Measurements from ENCODE around the gene ALDH1L2.
"Not testable (repeated sequence)": the region's sequence is repeated elsewhere in the genome, so short reads cannot be mapped to it uniquely, and the experiment has no call there.

The ALDH1L2 gene

GRCh38 chr12:105030820-105031807 is 53.1 kb downstream of the ALDH1L2 start:
- DNase-seq: no peak

- DNase-seq: no peak
These were observed 57.8 kb downstream of the ALDH1L2 start for GRCh38 chr12:105026411-105026810.

GRCh38 chr12:105025890-105026289 is 58.4 kb downstream of the ALDH1L2 start:
- no peak for DNase-seq

GRCh38 chr12:105024928-105025327 is 59.3 kb downstream of the ALDH1L2 start:
- DNase-seq: no peak

- DNase-seq: no peak
These were observed 63.9 kb downstream of the ALDH1L2 start for GRCh38 chr12:105020241-105020962.

- DNase-seq: no peak
These were observed 65.5 kb downstream of the ALDH1L2 start for GRCh38 chr12:105018776-105019175.

- DNase-seq: no peak
These were observed 66.2 kb downstream of the ALDH1L2 start for GRCh38 chr12:105018012-105018411.

GRCh38 chr12:105015543-105015942 is 68.7 kb downstream of the ALDH1L2 start:
- no peak for DNase-seq

GRCh38 chr12:105014603-105015002 is 69.7 kb downstream of the ALDH1L2 start:
- DNase-seq: no peak

- no peak for DNase-seq
These were observed 70.4 kb downstream of the ALDH1L2 start for GRCh38 chr12:105013892-105014291.

GRCh38 chr12:105001476-105001875 is 82.8 kb downstream of the ALDH1L2 start:
- no peak for DNase-seq

GRCh38 chr12:104999347-104999685 is 84.9 kb downstream of the ALDH1L2 start:
- DNase-seq: no peak

GRCh38 chr12:104998423-104999346 is 85.6 kb downstream of the ALDH1L2 start:
- no peak for DNase-seq

- no peak for DNase-seq
These were observed 86.7 kb downstream of the ALDH1L2 start for GRCh38 chr12:104997541-104997940.

- no peak for DNase-seq
These were observed 89.9 kb downstream of the ALDH1L2 start for GRCh38 chr12:104994336-104994735.

- no peak for DNase-seq
These were observed 92.6 kb downstream of the ALDH1L2 start for GRCh38 chr12:104991565-104992128.

- no peak for DNase-seq
These were observed 93.3 kb downstream of the ALDH1L2 start for GRCh38 chr12:104990950-104991349.

- peak; percentile 83 for DNase-seq
These were observed 98.0 kb downstream of the ALDH1L2 start, which contains the start of gene NOPCHAP1 for GRCh38 chr12:104986022-104986941. Gene NOPCHAP1 (plus strand): TSS chr12:104986316. CDS start chr12:104986353, 37 bp downstream.

- no peak for DNase-seq
These were observed 99.1 kb downstream of the ALDH1L2 start for GRCh38 chr12:104985206-104985605.

GRCh38 chr12:104977688-104978087 is 106.6 kb downstream of the ALDH1L2 start:
- not testable (repeated sequence) for DNase-seq

- no peak for DNase-seq
These were observed 107.6 kb downstream of the ALDH1L2 start for GRCh38 chr12:104976703-104977102.

All from effector CD8-positive, alpha-beta T cell (primary cell).